ENCODE results near the gene PLEKHH2.
"Not testable (repeated sequence)": the region's sequence is repeated elsewhere in the genome, so short reads cannot be mapped to it uniquely, and the experiment has no call there.

The PLEKHH2 gene

GRCh38 chr2:43714164-43714563 lies 77.1 kb downstream of the PLEKHH2 start:
- H3K27me3 ChIP-seq (ENCODE audit: insufficient read depth, low read length): no peaks in the 10 kb centered on the region
- no peaks in the 10 kb centered on the region for H3K4me1 ChIP-seq (ENCODE audit: insufficient read depth, low read length)
- H3K4me3 ChIP-seq (ENCODE audit: low read length): no peak overlapping the region
- no peak overlapping the region for H2AFZ ChIP-seq (ENCODE audit: low read depth, low read length)
- no peaks in the 10 kb centered on the region for H3K36me3 ChIP-seq (ENCODE audit: insufficient read depth, low read length)
- H3K9me3 ChIP-seq (ENCODE audit: low read length): no peaks in the 10 kb centered on the region

GRCh38 chr2:43715300-43716098 lies 78.4 kb downstream of the PLEKHH2 start:
- Histone ChIP-seq H2AFZ (ENCODE audit: low read depth, low read length) (no peak overlapping the region), H3K9me3 (ENCODE audit: low read length) (no peaks in the 10 kb centered on the region), H3K4me1 (ENCODE audit: insufficient read depth, low read length) (no peaks in the 10 kb centered on the region), H3K4me3 (ENCODE audit: low read length) (no peak overlapping the region), H3K27me3 (ENCODE audit: insufficient read depth, low read length) (no peaks in the 10 kb centered on the region), H3K36me3 (ENCODE audit: insufficient read depth, low read length) (no peaks in the 10 kb centered on the region)

GRCh38 chr2:43717322-43717721 lies 80.3 kb downstream of the PLEKHH2 start:
- no peaks in the 10 kb centered on the region for H3K9me3 ChIP-seq (ENCODE audit: low read length)
- H2AFZ ChIP-seq (ENCODE audit: low read depth, low read length): no peak overlapping the region
- H3K27me3 ChIP-seq (ENCODE audit: insufficient read depth, low read length): no peaks in the 10 kb centered on the region
- H3K4me1 ChIP-seq (ENCODE audit: insufficient read depth, low read length): no peaks in the 10 kb centered on the region
- H3K36me3 ChIP-seq (ENCODE audit: insufficient read depth, low read length): no peaks in the 10 kb centered on the region
- H3K4me3 ChIP-seq (ENCODE audit: low read length): no peak overlapping the region

- no peak overlapping the region for H3K4me3 ChIP-seq (ENCODE audit: low read length)
- no peak overlapping the region for H2AFZ ChIP-seq (ENCODE audit: low read depth, low read length)
- no peaks in the 10 kb centered on the region for H3K36me3 ChIP-seq (ENCODE audit: insufficient read depth, low read length)
- H3K4me1 ChIP-seq (ENCODE audit: insufficient read depth, low read length): no peaks in the 10 kb centered on the region
- no peaks in the 10 kb centered on the region for H3K27me3 ChIP-seq (ENCODE audit: insufficient read depth, low read length)
- no peaks in the 10 kb centered on the region for H3K9me3 ChIP-seq (ENCODE audit: low read length)
Measured at GRCh38 chr2:43718530-43719124, 81.6 kb downstream of the PLEKHH2 start.

GRCh38 chr2:43724728-43725526 lies 87.9 kb downstream of the PLEKHH2 start:
- no peaks in the 10 kb centered on the region for H3K9me3 ChIP-seq (ENCODE audit: low read length)
- H2AFZ ChIP-seq (ENCODE audit: low read depth, low read length): peak overlapping the region; percentile 74
- H3K4me1 ChIP-seq (ENCODE audit: insufficient read depth, low read length): no peaks in the 10 kb centered on the region
- H3K4me3 ChIP-seq (ENCODE audit: low read length): peak overlapping the region; percentile 4
- H3K36me3 ChIP-seq (ENCODE audit: insufficient read depth, low read length): no peaks in the 10 kb centered on the region
- H3K27me3 ChIP-seq (ENCODE audit: insufficient read depth, low read length): no peaks in the 10 kb centered on the region

GRCh38 chr2:43725711-43726246 lies 88.7 kb downstream of the PLEKHH2 start:
- Histone ChIP-seq H3K4me1 (ENCODE audit: insufficient read depth, low read length) (no peaks in the 10 kb centered on the region), H3K36me3 (ENCODE audit: insufficient read depth, low read length) (no peaks in the 10 kb centered on the region), H3K9me3 (ENCODE audit: low read length) (no peaks in the 10 kb centered on the region), H3K27me3 (ENCODE audit: insufficient read depth, low read length) (no peaks in the 10 kb centered on the region), H2AFZ (ENCODE audit: low read depth, low read length) (no peak overlapping the region), H3K4me3 (ENCODE audit: low read length) (no peak overlapping the region)

GRCh38 chr2:43726961-43727633 lies 90.0 kb downstream of the PLEKHH2 start:
- H3K36me3 ChIP-seq (ENCODE audit: insufficient read depth, low read length); H2AFZ ChIP-seq (ENCODE audit: low read depth, low read length); H3K4me3 ChIP-seq (ENCODE audit: low read length); H3K4me1 ChIP-seq (ENCODE audit: insufficient read depth, low read length); H3K27me3 ChIP-seq (ENCODE audit: insufficient read depth, low read length); H3K9me3 ChIP-seq (ENCODE audit: low read length): not testable (repeated sequence)

GRCh38 chr2:43727634-43728014 lies 90.6 kb downstream of the PLEKHH2 start:
- no peaks in the 10 kb centered on the region for H3K27me3 ChIP-seq (ENCODE audit: insufficient read depth, low read length)
- H3K36me3 ChIP-seq (ENCODE audit: insufficient read depth, low read length): no peaks in the 10 kb centered on the region
- H3K4me1 ChIP-seq (ENCODE audit: insufficient read depth, low read length): no peaks in the 10 kb centered on the region
- H2AFZ ChIP-seq (ENCODE audit: low read depth, low read length): no peak overlapping the region
- no peak overlapping the region for H3K4me3 ChIP-seq (ENCODE audit: low read length)
- no peaks in the 10 kb centered on the region for H3K9me3 ChIP-seq (ENCODE audit: low read length)

- Histone ChIP-seq H3K36me3 (ENCODE audit: insufficient read depth, low read length) (no peaks in the 10 kb centered on the region), H3K4me3 (ENCODE audit: low read length) (no peak overlapping the region), H3K27me3 (ENCODE audit: insufficient read depth, low read length) (no peaks in the 10 kb centered on the region), H3K4me1 (ENCODE audit: insufficient read depth, low read length) (no peaks in the 10 kb centered on the region), H3K9me3 (ENCODE audit: low read length) (no peaks in the 10 kb centered on the region), H2AFZ (ENCODE audit: low read depth, low read length) (no peak overlapping the region)
Measured at GRCh38 chr2:43729491-43730174, 92.6 kb downstream of the PLEKHH2 start.

- H3K4me1 ChIP-seq (ENCODE audit: insufficient read depth, low read length): no peaks in the 10 kb centered on the region
- no peaks in the 10 kb centered on the region for H3K9me3 ChIP-seq (ENCODE audit: low read length)
- no peaks in the 10 kb centered on the region for H3K36me3 ChIP-seq (ENCODE audit: insufficient read depth, low read length)
- no peaks in the 10 kb centered on the region for H3K27me3 ChIP-seq (ENCODE audit: insufficient read depth, low read length)
- H3K4me3 ChIP-seq (ENCODE audit: low read length): no peak overlapping the region
- H2AFZ ChIP-seq (ENCODE audit: low read depth, low read length): no peak overlapping the region
Measured at GRCh38 chr2:43731211-43731610, 94.2 kb downstream of the PLEKHH2 start.

GRCh38 chr2:43736637-43737036 lies 99.6 kb downstream of the PLEKHH2 start:
- Histone ChIP-seq H3K9me3 (ENCODE audit: low read length) (no peaks in the 10 kb centered on the region), H3K4me1 (ENCODE audit: insufficient read depth, low read length) (no peaks in the 10 kb centered on the region), H2AFZ (ENCODE audit: low read depth, low read length) (no peak overlapping the region), H3K4me3 (ENCODE audit: low read length) (no peak overlapping the region), H3K27me3 (ENCODE audit: insufficient read depth, low read length) (no peaks in the 10 kb centered on the region), H3K36me3 (ENCODE audit: insufficient read depth, low read length) (no peaks in the 10 kb centered on the region)

GRCh38 chr2:43737097-43737854 lies 100.2 kb downstream of the PLEKHH2 start:
- no peaks in the 10 kb centered on the region for H3K36me3 ChIP-seq (ENCODE audit: insufficient read depth, low read length)
- no peaks in the 10 kb centered on the region for H3K27me3 ChIP-seq (ENCODE audit: insufficient read depth, low read length)
- H3K4me1 ChIP-seq (ENCODE audit: insufficient read depth, low read length): no peaks in the 10 kb centered on the region
- no peak overlapping the region for H2AFZ ChIP-seq (ENCODE audit: low read depth, low read length)
- H3K4me3 ChIP-seq (ENCODE audit: low read length): no peak overlapping the region
- no peaks in the 10 kb centered on the region for H3K9me3 ChIP-seq (ENCODE audit: low read length)
